Adrenal gland (tissue), 12 donors: ENCODE data around the gene RAB14. TPM values are rescaled to one million over a fixed set of nuclear protein-coding genes. Genes with fewer than 3 reads are reported as not detected.

Source experiments
- DNase-seq, 7 donors: peaks; one replicate each; pipeline ENCODE4 v3.0.0-alpha.2; 2019 to 2020
- H3K27ac ChIP-seq, 5 donors: fragments of 200-600 bp; sonication (generic) in 4 of 5; 1 replicate in 3 of 5; 2 replicates in 2 of 5; pipeline versions ENCODE4 v1.5.1 to v1.8.0; 2016 to 2020; ENCODE audit warnings: mild to moderate bottlenecking in 1 of 5
- H3K27me3 ChIP-seq: fragments of 200-600 bp; 2 replicates; pipeline ENCODE4 v1.8.0; 2021
- H3K36me3 ChIP-seq, 2 donors: fragments of 200-600 bp; replicated peaks in 1 of 2; 1 replicate in 1 of 2; 2 replicates in 1 of 2; pipeline versions ENCODE4 v1.5.1 to v1.8.0; 2018 to 2022
- H3K4me1 ChIP-seq, 2 donors: fragments of 200-600 bp; replicated peaks in 1 of 2; 1 replicate in 1 of 2; 2 replicates in 1 of 2; pipeline versions ENCODE4 v1.5.1 to v1.8.0; 2018 to 2021
- H3K4me3 ChIP-seq, 4 donors: fragments of 200-600 bp; sonication (generic) in 3 of 4; one replicate each; pipeline ENCODE4 v1.5.1; 2016 to 2018
- H3K9me3 ChIP-seq, 3 donors: fragments of 200-600 bp; sonication (generic) in 1 of 3; replicated peaks in 1 of 3; 1 replicate in 2 of 3; 2 replicates in 1 of 3; pipeline versions ENCODE4 v1.5.1 to v1.8.0; 2016 to 2021
- POLR2A ChIP-seq, 2 donors: fragments of 450-650 bp; IDR thresholded peaks; one replicate each; pipeline ENCODE4 v1.6.1; 2017; ENCODE audit warnings: antibody characterized with exemption in 2 of 2, mild to moderate bottlenecking in 2 of 2, moderate library complexity in 1 of 2
- WGBS, 4 donors: extraction: QIAGEN DNeasy Blood & Tissue Kit in 2 of 4; methylation state at CpG; one replicate each; pipeline versions ENCODE4 v1.1.5 to v1.1.7; 2013 to 2017; 5-methylcytosine and 5-hydroxymethylcytosine counted together
- intact Hi-C, 2 donors: fragments of 100-400 bp; cut with DNase I; formaldehyde crosslinking; loops; one replicate each; pipeline versions ENCODE4 v1.14.1 to v1.15.0; 2022 to 2023
- polyA plus RNA-seq, 3 donors: library from polyadenylated mRNA; stranded (reverse); fragments of 200-250 nt in 2 of 3; fragments of 350-450 nt in 1 of 3; fragmentation: Illumina TruSeq in 1 of 3; extraction: RNeasy Lipid Tissue Mini Kit (QIAGEN cat#74804) in 1 of 3; gene quantifications; one replicate each; pipeline ENCODE4 v1.2.3, GENCODE V29; 2013 to 2014
- total RNA-seq, 9 donors: library from RNA; depleted of rRNA in 4 of 9; stranded (reverse); fragments of >200 nt in 4 of 9; fragments of 120-200 nt in 1 of 9; fragmentation: NEBNext Ultra II Directional in 1 of 9; extraction: Animal tissue kit (Norgen Biotek cat#: 25700) in 1 of 9; gene quantifications; one replicate each; pipeline versions ENCODE4 v1.1.0 to v1.2.4, GENCODE V29; 2013 to 2023
- TF ChIP-seq, protein P1 (sequence below), 6 experiments: fragments of 450-650 bp in 4 of 6; fragments of 200-600 bp in 2 of 6; sonication (generic) in 1 of 6; IDR thresholded peaks; 1 replicate in 5 of 6; 2 replicates in 1 of 6; pipeline versions ENCODE4 v1.5.1 to v1.8.0; 2016 to 2021; ENCODE audit warnings: antibody characterized with exemption in 6 of 6, mild to moderate bottlenecking in 2 of 6, moderate library complexity in 1 of 6
- donor health status: healthy with polysubstance abuse.
- donor health status: Bipolar disorder and iron deficiency.
- donor health status: DM: yes; HTN: yes; CAD: no.
- donor health status: DM: no; HTN: no; CAD: no.
- donor health status: DM: no; HTN: no; CAD: no.
- donor health status: DM: yes; HTN: yes; CAD: no.

RAB14 gene
- total and polyA plus RNA-seq, 12 donors: 16.5 to 108 (median 43.5) TPM

DNA sequence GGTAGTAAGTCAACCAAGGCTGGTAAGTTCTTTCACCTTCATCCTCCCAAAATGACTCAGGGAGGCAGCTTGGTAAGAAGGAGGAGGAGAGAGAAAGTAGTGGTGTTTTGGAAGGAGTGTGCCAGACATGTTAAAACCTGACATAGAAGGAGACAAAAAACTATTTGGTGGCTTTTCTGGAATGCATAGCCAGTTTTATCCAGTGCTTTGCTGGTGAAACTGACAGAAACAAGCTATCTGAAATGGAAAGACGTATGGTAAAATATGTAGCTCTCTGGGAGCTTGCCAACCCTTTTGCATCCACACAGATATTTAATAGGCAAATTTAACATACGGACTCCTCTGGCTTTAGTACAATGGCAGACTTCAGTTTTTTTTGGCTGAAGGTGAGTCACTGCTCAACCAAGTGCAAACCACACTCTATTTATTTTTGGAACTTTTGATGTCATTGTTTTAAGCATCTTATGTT lies 45.4 kb downstream of the RAB14 start:
- no peak overlapping the region for H3K27ac ChIP-seq
- DNase-seq: no peak
- H3K27me3 ChIP-seq: no peaks in the 10 kb centered on the region
- H3K4me3 ChIP-seq: no peak overlapping the region
- H3K9me3 ChIP-seq: no peaks in the 10 kb centered on the region
- H3K4me1 ChIP-seq: no peaks in the 10 kb centered on the region
- TF ChIP-seq, protein P1, sequence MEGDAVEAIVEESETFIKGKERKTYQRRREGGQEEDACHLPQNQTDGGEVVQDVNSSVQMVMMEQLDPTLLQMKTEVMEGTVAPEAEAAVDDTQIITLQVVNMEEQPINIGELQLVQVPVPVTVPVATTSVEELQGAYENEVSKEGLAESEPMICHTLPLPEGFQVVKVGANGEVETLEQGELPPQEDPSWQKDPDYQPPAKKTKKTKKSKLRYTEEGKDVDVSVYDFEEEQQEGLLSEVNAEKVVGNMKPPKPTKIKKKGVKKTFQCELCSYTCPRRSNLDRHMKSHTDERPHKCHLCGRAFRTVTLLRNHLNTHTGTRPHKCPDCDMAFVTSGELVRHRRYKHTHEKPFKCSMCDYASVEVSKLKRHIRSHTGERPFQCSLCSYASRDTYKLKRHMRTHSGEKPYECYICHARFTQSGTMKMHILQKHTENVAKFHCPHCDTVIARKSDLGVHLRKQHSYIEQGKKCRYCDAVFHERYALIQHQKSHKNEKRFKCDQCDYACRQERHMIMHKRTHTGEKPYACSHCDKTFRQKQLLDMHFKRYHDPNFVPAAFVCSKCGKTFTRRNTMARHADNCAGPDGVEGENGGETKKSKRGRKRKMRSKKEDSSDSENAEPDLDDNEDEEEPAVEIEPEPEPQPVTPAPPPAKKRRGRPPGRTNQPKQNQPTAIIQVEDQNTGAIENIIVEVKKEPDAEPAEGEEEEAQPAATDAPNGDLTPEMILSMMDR (IDR thresholded peaks at IDR 0.05): no peak
- no peak for TF ChIP-seq POLR2A (IDR thresholded peaks at IDR 0.05)
- intact Hi-C loops: no loop called here
- WGBS, 4 donors: 70 to 76% (median 72%) methylated on average over 2 of the region's 2 CpGs
- H3K36me3 ChIP-seq: peaks cover 0 to 22% of the 10 kb centered on the region in 2 donors

DNA sequence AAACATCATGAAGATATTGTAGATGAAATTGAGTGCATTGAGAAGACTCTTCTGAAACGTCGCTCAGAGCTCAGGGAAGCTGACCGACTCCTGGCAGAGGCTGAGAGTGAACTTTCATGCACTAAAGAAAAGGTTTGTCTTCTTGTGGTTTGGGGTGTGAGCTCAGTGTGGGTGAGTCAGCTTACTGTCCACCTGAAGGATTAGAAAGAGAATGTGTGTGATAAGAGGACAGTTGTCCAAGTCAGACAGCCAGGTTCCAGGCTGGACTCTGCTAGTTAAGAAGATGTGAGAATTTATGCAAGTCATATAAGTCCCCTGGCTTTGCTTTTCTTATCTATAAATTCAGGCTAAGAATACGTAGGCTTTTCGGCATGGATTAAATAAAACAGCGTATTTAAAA lies 46.9 kb downstream of the RAB14 start:
- no peaks in the 10 kb centered on the region for H3K4me1 ChIP-seq
- WGBS, 4 donors: 90 to 97% (median 96%) methylated on average over 6 of the region's 6 CpGs
- no peak overlapping the region for H3K27ac ChIP-seq
- intact Hi-C loops: no loop called here
- no peak for DNase-seq
- TF ChIP-seq, protein P1 (IDR thresholded peaks at IDR 0.05): no peak
- TF ChIP-seq POLR2A (IDR thresholded peaks at IDR 0.05): no peak
- no peaks in the 10 kb centered on the region for H3K27me3 ChIP-seq
- H3K9me3 ChIP-seq: no peaks in the 10 kb centered on the region
- no peak overlapping the region for H3K4me3 ChIP-seq
- H3K36me3 ChIP-seq: peaks cover 0 to 23% of the 10 kb centered on the region in 2 donors

DNA sequence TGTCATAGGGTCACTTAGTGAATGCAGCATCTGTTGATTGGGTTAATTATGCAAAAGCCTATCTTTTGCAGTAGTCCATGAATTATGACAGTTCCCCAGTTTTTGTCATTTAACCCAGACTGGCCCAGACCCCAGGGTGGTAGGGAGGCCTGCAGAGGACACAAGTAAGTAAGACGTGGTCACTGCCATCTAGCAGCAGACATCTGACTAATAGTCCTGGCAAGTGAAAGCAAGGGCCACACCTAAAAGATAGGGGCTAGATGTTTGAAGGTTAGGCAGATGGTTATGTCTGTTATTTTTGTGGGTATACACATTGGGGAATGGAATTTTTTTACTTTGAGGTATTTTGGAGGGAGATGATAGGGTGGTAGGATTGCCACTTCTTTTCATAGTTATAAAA lies 48.0 kb downstream of the RAB14 start:
- intact Hi-C loops: no loop called here
- Histone ChIP-seq H3K27me3 (no peaks in the 10 kb centered on the region), H3K4me3 (no peak overlapping the region), H3K9me3 (no peaks in the 10 kb centered on the region), H3K27ac (no peak overlapping the region), H3K4me1 (no peaks in the 10 kb centered on the region), H3K36me3 (peaks cover 0 to 20% of the 10 kb centered on the region in 2 donors)
- DNase-seq: no peak
- TF ChIP-seq POLR2A (IDR thresholded peaks at IDR 0.05): no peak
- TF ChIP-seq, protein P1 (IDR thresholded peaks at IDR 0.05): no peak
- WGBS, 4 donors: 64 to 92% (median 79%) methylated on average over 1 of the region's 1 CpG

DNA sequence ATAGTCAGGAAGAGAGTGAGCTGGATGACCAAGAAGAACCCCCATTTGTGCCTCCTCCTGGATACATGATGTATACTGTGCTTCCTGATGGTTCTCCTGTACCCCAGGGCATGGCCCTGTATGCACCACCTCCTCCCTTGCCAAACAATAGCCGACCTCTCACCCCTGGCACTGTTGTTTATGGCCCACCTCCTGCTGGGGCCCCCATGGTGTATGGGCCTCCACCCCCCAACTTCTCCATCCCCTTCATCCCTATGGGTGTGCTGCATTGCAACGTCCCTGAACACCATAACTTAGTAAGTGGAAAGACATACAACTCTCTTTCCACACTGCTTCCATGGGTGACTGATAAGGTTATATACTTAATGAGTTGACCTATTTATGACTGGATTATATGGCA lies 51.5 kb downstream of the RAB14 start:
- no peaks in the 10 kb centered on the region for H3K27me3 ChIP-seq
- TF ChIP-seq, protein P1 (IDR thresholded peaks at IDR 0.05): no peak
- no peak overlapping the region for H3K4me3 ChIP-seq
- H3K27ac ChIP-seq: no peak overlapping the region
- 77 to 92% (median 81%) methylated on average over 1 to 2 of the region's 2 CpGs for WGBS, 4 donors
- DNase-seq: no peak
- no peaks in the 10 kb centered on the region for H3K4me1 ChIP-seq
- intact Hi-C loops: no loop called here
- H3K9me3 ChIP-seq: no peaks in the 10 kb centered on the region
- peaks cover 0 to 39% of the 10 kb centered on the region in 2 donors for H3K36me3 ChIP-seq
